Measurements from ENCODE around the gene CCSER2. TPM values are rescaled to one million over a fixed set of nuclear protein-coding genes. Genes with fewer than 3 reads are reported as not detected.

CCSER2 gene
- total RNA-seq, 1 experiment from 2014 or later: 44.1 TPM

DNA sequence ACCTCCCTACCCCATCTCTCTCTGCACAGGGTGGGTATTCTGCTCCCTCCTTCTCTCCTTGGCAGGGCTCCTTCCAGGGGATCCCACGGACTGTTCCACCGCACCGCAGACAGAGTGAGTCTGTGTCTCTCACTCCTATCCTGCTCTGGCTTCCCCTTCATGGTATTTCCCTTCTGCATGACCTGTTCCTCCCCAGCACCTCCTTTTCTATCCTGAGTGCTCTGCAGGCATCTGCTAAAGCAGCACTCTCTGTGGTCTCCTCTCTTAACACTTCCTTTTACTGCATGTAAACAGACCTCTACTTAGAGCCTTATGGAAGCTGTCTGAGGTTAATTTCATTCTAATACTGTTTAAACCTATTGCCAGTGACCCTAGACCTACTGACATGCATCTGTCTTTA is 171.5 kb downstream of the CCSER2 start:
- Histone ChIP-seq H3K4me1 (ENCODE audit: insufficient read depth, low read length, poor library complexity, severe bottlenecking) (no peaks in the 10 kb centered on the region), H3K27ac (ENCODE audit: low read depth, low read length, poor library complexity, severe bottlenecking) (no peak overlapping the region), H3K27me3 (replicated peaks; ENCODE audit: insufficient read depth, low read depth, low read length, poor library complexity) (no peaks in the 10 kb centered on the region), H3K36me3 (ENCODE audit: insufficient read depth, low read length, poor library complexity, severe bottlenecking) (no peaks in the 10 kb centered on the region), H3K9me3 (ENCODE audit: low read depth, low read length, poor library complexity, severe bottlenecking) (no peaks in the 10 kb centered on the region), H3K4me3 (ENCODE audit: low read depth, low read length, poor library complexity, severe bottlenecking) (no peak overlapping the region)
- intact Hi-C loops (cut with micrococcal nuclease; ENCODE audit: unreplicated experiment): no loop called here
- TF ChIP-seq, protein P1, sequence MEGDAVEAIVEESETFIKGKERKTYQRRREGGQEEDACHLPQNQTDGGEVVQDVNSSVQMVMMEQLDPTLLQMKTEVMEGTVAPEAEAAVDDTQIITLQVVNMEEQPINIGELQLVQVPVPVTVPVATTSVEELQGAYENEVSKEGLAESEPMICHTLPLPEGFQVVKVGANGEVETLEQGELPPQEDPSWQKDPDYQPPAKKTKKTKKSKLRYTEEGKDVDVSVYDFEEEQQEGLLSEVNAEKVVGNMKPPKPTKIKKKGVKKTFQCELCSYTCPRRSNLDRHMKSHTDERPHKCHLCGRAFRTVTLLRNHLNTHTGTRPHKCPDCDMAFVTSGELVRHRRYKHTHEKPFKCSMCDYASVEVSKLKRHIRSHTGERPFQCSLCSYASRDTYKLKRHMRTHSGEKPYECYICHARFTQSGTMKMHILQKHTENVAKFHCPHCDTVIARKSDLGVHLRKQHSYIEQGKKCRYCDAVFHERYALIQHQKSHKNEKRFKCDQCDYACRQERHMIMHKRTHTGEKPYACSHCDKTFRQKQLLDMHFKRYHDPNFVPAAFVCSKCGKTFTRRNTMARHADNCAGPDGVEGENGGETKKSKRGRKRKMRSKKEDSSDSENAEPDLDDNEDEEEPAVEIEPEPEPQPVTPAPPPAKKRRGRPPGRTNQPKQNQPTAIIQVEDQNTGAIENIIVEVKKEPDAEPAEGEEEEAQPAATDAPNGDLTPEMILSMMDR (conservative IDR thresholded peaks at IDR 0.05; ENCODE audit: low read depth, low read length): no peak
- no peak for TF ChIP-seq EZH2 (IDR thresholded peaks at IDR 0.05; ENCODE audit: borderline replicate concordance, low read depth, low read length, poor library complexity, severe bottlenecking)
- BruUV-seq (replicated peaks): no TSS peak
- CTCF ChIA-PET: no interaction called here
- DNase-seq (ENCODE audit: low spot score): no peak
- POLR2A ChIA-PET (ENCODE audit: low non-redundant PET): no interaction called here

DNA sequence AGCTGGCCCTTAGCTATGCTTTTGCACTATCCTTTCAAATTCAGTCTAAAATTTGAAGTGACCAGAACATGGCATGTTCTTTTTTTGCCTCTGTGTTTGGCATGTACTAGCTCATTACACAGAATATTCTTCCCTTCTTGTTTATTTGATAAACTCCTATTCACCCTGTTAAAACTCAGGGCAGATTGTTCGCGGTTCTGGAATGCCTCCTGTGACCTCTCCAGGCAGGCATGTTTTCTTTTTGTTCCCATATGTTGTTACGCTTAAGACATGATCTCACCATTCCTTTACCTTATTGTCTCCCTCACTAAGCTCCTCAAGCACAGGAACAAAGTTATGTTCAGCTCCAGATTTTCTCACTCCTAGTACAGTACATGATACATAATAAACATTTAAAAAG is 181.7 kb downstream of the CCSER2 start:
- Histone ChIP-seq H3K9me3 (ENCODE audit: low read depth, low read length, poor library complexity, severe bottlenecking) (no peaks in the 10 kb centered on the region), H3K27ac (ENCODE audit: low read depth, low read length, poor library complexity, severe bottlenecking) (no peak overlapping the region)

DNA sequence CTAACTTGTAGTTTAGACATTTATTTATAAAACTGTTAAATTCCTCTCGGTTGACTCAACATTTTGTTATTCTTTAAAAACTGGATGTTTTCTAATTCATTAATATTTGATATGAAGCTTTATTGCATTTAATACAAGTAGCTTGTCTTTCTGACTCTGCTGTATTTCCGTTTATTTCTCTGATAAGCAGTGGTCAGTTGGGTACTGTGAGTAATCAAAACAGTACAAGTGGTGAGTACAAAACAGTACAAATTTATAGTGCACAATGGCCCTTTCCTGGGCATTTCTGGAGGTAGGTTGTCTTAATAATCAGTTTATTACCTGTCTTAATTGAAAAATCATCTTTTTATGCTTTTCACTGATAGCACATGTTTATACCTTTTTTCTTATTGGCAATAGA is 182.7 kb downstream of the CCSER2 start:
- Histone ChIP-seq H3K9me3 (ENCODE audit: low read depth, low read length, poor library complexity, severe bottlenecking) (no peaks in the 10 kb centered on the region), H3K4me1 (ENCODE audit: insufficient read depth, low read length, poor library complexity, severe bottlenecking) (no peaks in the 10 kb centered on the region), H3K27me3 (replicated peaks; ENCODE audit: insufficient read depth, low read depth, low read length, poor library complexity) (no peaks in the 10 kb centered on the region), H3K36me3 (ENCODE audit: insufficient read depth, low read length, poor library complexity, severe bottlenecking) (no peaks in the 10 kb centered on the region), H3K4me3 (ENCODE audit: low read depth, low read length, poor library complexity, severe bottlenecking) (no peak overlapping the region), H3K27ac (ENCODE audit: low read depth, low read length, poor library complexity, severe bottlenecking) (no peak overlapping the region)
- POLR2A ChIA-PET (ENCODE audit: low non-redundant PET): no interaction called here
- no TSS peak for BruUV-seq (replicated peaks)
- intact Hi-C loops (cut with micrococcal nuclease; ENCODE audit: unreplicated experiment): no loop called here
- no peak for TF ChIP-seq EZH2 (IDR thresholded peaks at IDR 0.05; ENCODE audit: borderline replicate concordance, low read depth, low read length, poor library complexity, severe bottlenecking)
- CTCF ChIA-PET: no interaction called here
- no peak for DNase-seq (ENCODE audit: low spot score)

More for the DNA sequence above, 181.7 kb downstream of the CCSER2 start:
- BruUV-seq (replicated peaks): no TSS peak
- intact Hi-C loops (cut with micrococcal nuclease; ENCODE audit: unreplicated experiment): no loop called here
- ChIA-PET POLR2A (ENCODE audit: low non-redundant PET) (interaction anchor here (0.6 kb wide), 1 partner anchor 9 kb away, joined by 11 read pairs; no protein-coding TSS in a partner anchor), CTCF (no interaction called here)
- Histone ChIP-seq H3K4me3 (ENCODE audit: low read depth, low read length, poor library complexity, severe bottlenecking) (no peak overlapping the region), H3K36me3 (ENCODE audit: insufficient read depth, low read length, poor library complexity, severe bottlenecking) (no peaks in the 10 kb centered on the region), H3K4me1 (ENCODE audit: insufficient read depth, low read length, poor library complexity, severe bottlenecking) (no peaks in the 10 kb centered on the region), H3K27me3 (replicated peaks; ENCODE audit: insufficient read depth, low read depth, low read length, poor library complexity) (no peaks in the 10 kb centered on the region)
- no peak for DNase-seq (ENCODE audit: low spot score)
- TF ChIP-seq, protein P1 (conservative IDR thresholded peaks at IDR 0.05; ENCODE audit: low read depth, low read length): no peak
- no peak for TF ChIP-seq EZH2 (IDR thresholded peaks at IDR 0.05; ENCODE audit: borderline replicate concordance, low read depth, low read length, poor library complexity, severe bottlenecking)

DNA sequence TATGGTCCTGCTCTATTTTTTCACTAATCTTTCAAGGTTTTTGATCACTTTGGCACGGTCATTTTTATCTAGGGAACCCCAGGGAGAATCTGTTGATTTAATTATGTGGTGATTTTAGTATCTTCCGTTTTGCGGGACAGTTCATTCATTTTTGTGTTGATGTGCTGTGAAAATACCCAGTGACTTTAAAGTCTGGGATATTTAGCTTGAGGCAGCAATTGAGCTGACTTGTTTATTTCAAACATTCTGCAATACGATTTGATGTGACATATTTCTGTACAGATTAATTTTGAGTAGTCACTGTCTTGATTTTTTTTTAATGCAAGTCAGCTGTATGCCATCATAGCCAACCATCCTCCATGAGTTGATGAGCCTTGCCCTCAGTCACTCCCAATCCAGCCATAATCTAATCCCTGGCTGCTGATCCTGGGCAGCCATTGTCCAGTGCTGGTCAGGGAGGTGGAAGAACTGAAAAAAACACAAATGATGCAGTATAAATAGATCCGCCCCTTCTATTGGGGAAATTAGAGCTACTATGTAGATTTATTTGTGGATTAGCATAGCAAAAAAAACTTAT is 183.4 kb downstream of the CCSER2 start:
- no peak overlapping the region for H3K4me3 ChIP-seq (ENCODE audit: low read depth, low read length, poor library complexity, severe bottlenecking)
- no peak for DNase-seq (ENCODE audit: low spot score)
- H3K4me1 ChIP-seq (ENCODE audit: insufficient read depth, low read length, poor library complexity, severe bottlenecking): no peaks in the 10 kb centered on the region
- POLR2A ChIA-PET (ENCODE audit: low non-redundant PET): no interaction called here
- CTCF ChIA-PET: no interaction called here
- no peaks in the 10 kb centered on the region for H3K36me3 ChIP-seq (ENCODE audit: insufficient read depth, low read length, poor library complexity, severe bottlenecking)
- no peak overlapping the region for H3K27ac ChIP-seq (ENCODE audit: low read depth, low read length, poor library complexity, severe bottlenecking)
- TF ChIP-seq, protein P1 (conservative IDR thresholded peaks at IDR 0.05; ENCODE audit: low read depth, low read length): no peak
- TF ChIP-seq EZH2 (IDR thresholded peaks at IDR 0.05; ENCODE audit: borderline replicate concordance, low read depth, low read length, poor library complexity, severe bottlenecking): no peak
- no peaks in the 10 kb centered on the region for H3K27me3 ChIP-seq (replicated peaks; ENCODE audit: insufficient read depth, low read depth, low read length, poor library complexity)
- H3K9me3 ChIP-seq (ENCODE audit: low read depth, low read length, poor library complexity, severe bottlenecking): no peaks in the 10 kb centered on the region
- BruUV-seq (replicated peaks): no TSS peak
- intact Hi-C loops (cut with micrococcal nuclease; ENCODE audit: unreplicated experiment): no loop called here

All from A673 (cell line).